Endothelial cell (in vitro differentiated cells): ENCODE data around the gene UBAC2. TPM values are rescaled to one million over a fixed set of nuclear protein-coding genes. Genes with fewer than 3 reads are reported as not detected.

ENCODE experiments used
- DNase-seq: peaks from one replicate; pipeline ENCODE4 v3.0.0; 2021; ENCODE audit warnings: low spot score
- H3K27ac Mint-ChIP-seq: one replicate; pipeline ENCODE4 v1.8.0; 2021; ENCODE audit warnings: mixed read lengths, inconsistent platforms; ENCODE audit not compliant: unreplicated experiment
- H3K27me3 Mint-ChIP-seq: one replicate; pipeline ENCODE4 v1.8.0; 2021; ENCODE audit warnings: mild to moderate bottlenecking, moderate library complexity, mixed read lengths, inconsistent platforms; ENCODE audit not compliant: unreplicated experiment
- H3K36me3 Mint-ChIP-seq: one replicate; pipeline ENCODE4 v1.8.0; 2021; ENCODE audit warnings: mild to moderate bottlenecking, low read depth, mixed read lengths, inconsistent platforms; ENCODE audit not compliant: unreplicated experiment
- H3K4me1 Mint-ChIP-seq: one replicate; pipeline ENCODE4 v1.8.0; 2021; ENCODE audit warnings: mild to moderate bottlenecking, mixed read lengths, inconsistent platforms; ENCODE audit not compliant: unreplicated experiment
- H3K4me3 Mint-ChIP-seq: one replicate; pipeline ENCODE4 v1.8.0; 2021; ENCODE audit warnings: mild to moderate bottlenecking, mixed read lengths, inconsistent platforms; ENCODE audit not compliant: unreplicated experiment
- H3K9me3 Mint-ChIP-seq: one replicate; pipeline ENCODE4 v1.8.0; 2021; ENCODE audit warnings: mixed read lengths, inconsistent platforms; ENCODE audit not compliant: unreplicated experiment
- CTCF ChIP-seq: fragments of 200-600 bp; sonication (generic); IDR thresholded peaks from one replicate; pipeline ENCODE4 v1.5.0; 2021; ENCODE audit warnings: antibody characterized with exemption; ENCODE audit not compliant: unreplicated experiment
- total RNA-seq: library from RNA; stranded (reverse); fragmentation: NEBNext Ultra II Directional; extraction: Animal tissue kit (Norgen Biotek cat#: 25700); gene quantifications from one replicate; pipeline ENCODE4 v1.2.1, GENCODE V29; 2021; ENCODE audit not compliant: unreplicated experiment

Gene UBAC2
- total RNA-seq, 1 donor from 2014 or later: 58.6 TPM

GRCh38 chr13:99414048-99414995 lies 213.7 kb downstream of the UBAC2 start:
- Mint-ChIP-seq H3K27me3 (peaks cover 8% of the 10 kb centered on the region), H3K36me3 (no peaks in the 10 kb centered on the region), H3K4me3 (no peak overlapping the region), H3K27ac (no peak overlapping the region), H3K9me3 (no peaks in the 10 kb centered on the region), H3K4me1 (peaks cover 18% of the 10 kb centered on the region)
- DNase-seq: no peak
- no peak for TF ChIP-seq CTCF

- no peaks in the 10 kb centered on the region for H3K9me3 Mint-ChIP-seq
- no peak for DNase-seq
- peaks cover 18% of the 10 kb centered on the region for H3K4me1 Mint-ChIP-seq
- H3K36me3 Mint-ChIP-seq: no peaks in the 10 kb centered on the region
- no peak overlapping the region for H3K27ac Mint-ChIP-seq
- no peak overlapping the region for H3K4me3 Mint-ChIP-seq
- H3K27me3 Mint-ChIP-seq: peaks cover 9% of the 10 kb centered on the region
- no peak for TF ChIP-seq CTCF
Observed at GRCh38 chr13:99415014-99415650, 214.5 kb downstream of the UBAC2 start.

GRCh38 chr13:99415851-99416331 lies 215.2 kb downstream of the UBAC2 start:
- no peak for DNase-seq
- no peaks in the 10 kb centered on the region for H3K36me3 Mint-ChIP-seq
- TF ChIP-seq CTCF: no peak
- no peak overlapping the region for H3K27ac Mint-ChIP-seq
- H3K4me3 Mint-ChIP-seq: no peak overlapping the region
- H3K27me3 Mint-ChIP-seq: peaks cover 7% of the 10 kb centered on the region
- no peaks in the 10 kb centered on the region for H3K9me3 Mint-ChIP-seq
- peaks cover 18% of the 10 kb centered on the region for H3K4me1 Mint-ChIP-seq

GRCh38 chr13:99416411-99417121 lies 215.9 kb downstream of the UBAC2 start:
- H3K9me3 Mint-ChIP-seq: no peaks in the 10 kb centered on the region
- no peaks in the 10 kb centered on the region for H3K36me3 Mint-ChIP-seq
- no peak overlapping the region for H3K27ac Mint-ChIP-seq
- peaks cover 7% of the 10 kb centered on the region for H3K27me3 Mint-ChIP-seq
- no peak for TF ChIP-seq CTCF
- H3K4me3 Mint-ChIP-seq: no peak overlapping the region
- peaks cover 18% of the 10 kb centered on the region for H3K4me1 Mint-ChIP-seq
- DNase-seq: no peak
